Measurements from ENCODE around the gene PSMB5. TPM values are rescaled to one million over a fixed set of nuclear protein-coding genes. Genes with fewer than 3 reads are reported as not detected.

Gene PSMB5
- total and polyA plus RNA-seq, 12 donors: 55.4 to 377 (median 139) TPM

DNA sequence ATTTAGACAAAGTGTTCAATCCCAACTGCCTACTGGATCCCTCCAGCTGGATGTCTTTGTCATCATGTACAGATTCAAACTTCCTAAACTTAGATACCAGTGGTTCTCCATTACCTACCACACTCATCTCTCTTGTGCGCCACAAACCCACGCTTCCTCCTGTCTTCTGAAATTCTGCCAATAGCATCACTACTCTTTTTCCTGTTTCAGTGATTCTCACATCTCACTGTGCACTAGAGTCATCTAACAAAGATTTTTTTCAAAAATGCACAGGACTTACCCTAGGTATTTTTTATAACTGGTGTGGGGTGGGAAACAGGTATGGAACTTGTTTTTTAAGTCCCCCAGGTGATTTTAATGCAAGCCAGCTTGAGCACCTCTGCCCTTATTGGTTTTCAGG is 5.9 kb downstream of the PSMB5 start:
- DNase-seq: no peak
- no peak for TF ChIP-seq POLR2A (IDR thresholded peaks at IDR 0.05)
- TF ChIP-seq, protein P1, sequence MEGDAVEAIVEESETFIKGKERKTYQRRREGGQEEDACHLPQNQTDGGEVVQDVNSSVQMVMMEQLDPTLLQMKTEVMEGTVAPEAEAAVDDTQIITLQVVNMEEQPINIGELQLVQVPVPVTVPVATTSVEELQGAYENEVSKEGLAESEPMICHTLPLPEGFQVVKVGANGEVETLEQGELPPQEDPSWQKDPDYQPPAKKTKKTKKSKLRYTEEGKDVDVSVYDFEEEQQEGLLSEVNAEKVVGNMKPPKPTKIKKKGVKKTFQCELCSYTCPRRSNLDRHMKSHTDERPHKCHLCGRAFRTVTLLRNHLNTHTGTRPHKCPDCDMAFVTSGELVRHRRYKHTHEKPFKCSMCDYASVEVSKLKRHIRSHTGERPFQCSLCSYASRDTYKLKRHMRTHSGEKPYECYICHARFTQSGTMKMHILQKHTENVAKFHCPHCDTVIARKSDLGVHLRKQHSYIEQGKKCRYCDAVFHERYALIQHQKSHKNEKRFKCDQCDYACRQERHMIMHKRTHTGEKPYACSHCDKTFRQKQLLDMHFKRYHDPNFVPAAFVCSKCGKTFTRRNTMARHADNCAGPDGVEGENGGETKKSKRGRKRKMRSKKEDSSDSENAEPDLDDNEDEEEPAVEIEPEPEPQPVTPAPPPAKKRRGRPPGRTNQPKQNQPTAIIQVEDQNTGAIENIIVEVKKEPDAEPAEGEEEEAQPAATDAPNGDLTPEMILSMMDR (IDR thresholded peaks at IDR 0.05): no peak
- 74 to 81% (median 77%) methylated on average over 2 of the region's 2 CpGs for WGBS, 4 donors
- intact Hi-C loops (cut with DNase I): no loop called here
- Histone ChIP-seq H3K4me1 (replicated peaks in 1 of 2) (peaks cover 5 to 8% of the 10 kb centered on the region in 2 donors), H3K27me3 (no peaks in the 10 kb centered on the region), H3K4me3 (no peak overlapping the region), H3K36me3 (replicated peaks in 1 of 2) (peaks cover 0 to 65% of the 10 kb centered on the region in 2 donors), H3K9me3 (replicated peaks in 1 of 3) (no peaks in the 10 kb centered on the region), H3K27ac (no peak overlapping the region)

DNA sequence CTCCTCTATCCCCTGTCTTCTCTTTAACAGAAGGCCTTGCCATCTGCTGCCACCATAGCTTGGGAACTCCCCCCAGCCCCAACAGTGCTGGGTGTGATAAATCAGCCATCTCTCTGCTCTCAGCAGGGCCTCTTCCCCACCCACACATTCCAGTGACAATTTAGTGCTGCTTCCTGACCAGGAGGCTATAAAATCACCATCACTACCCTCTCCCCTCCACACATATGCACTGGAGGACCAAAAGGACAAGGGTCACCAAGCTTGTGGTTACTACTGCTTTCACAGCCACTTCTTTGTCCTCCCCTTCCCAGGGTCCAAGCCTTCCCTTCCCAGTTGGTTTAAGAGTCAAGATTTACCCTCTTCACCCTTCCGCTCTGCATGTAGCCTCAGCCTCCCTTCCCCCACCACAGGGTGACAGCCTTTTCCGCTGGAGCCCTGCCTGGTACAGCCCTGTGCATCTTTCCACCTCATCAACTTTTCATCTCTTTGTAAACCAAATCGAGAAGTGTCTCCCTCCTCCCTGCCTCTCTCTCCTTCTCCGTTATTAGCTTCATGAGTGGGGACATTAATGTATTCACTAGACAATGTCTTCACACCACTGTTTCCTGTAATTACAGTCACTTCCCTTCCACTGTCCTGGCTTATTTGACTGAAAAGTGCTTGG is 9.4 kb downstream of the PSMB5 start:
- DNase-seq: no peak
- WGBS, 4 donors: 69 to 86% (median 78%) methylated on average over 4 of the region's 4 CpGs
- Histone ChIP-seq H3K27me3 (no peaks in the 10 kb centered on the region), H3K4me3 (no peak overlapping the region), H3K4me1 (replicated peaks in 1 of 2) (no peaks in the 10 kb centered on the region), H3K27ac (no peak overlapping the region), H3K36me3 (replicated peaks in 1 of 2) (peaks cover 0 to 33% of the 10 kb centered on the region in 2 donors), H3K9me3 (replicated peaks in 1 of 3) (no peaks in the 10 kb centered on the region)
- TF ChIP-seq, protein P1 (IDR thresholded peaks at IDR 0.05): no peak
- TF ChIP-seq POLR2A (IDR thresholded peaks at IDR 0.05): no peak
- intact Hi-C loops (cut with DNase I): no loop called here

DNA sequence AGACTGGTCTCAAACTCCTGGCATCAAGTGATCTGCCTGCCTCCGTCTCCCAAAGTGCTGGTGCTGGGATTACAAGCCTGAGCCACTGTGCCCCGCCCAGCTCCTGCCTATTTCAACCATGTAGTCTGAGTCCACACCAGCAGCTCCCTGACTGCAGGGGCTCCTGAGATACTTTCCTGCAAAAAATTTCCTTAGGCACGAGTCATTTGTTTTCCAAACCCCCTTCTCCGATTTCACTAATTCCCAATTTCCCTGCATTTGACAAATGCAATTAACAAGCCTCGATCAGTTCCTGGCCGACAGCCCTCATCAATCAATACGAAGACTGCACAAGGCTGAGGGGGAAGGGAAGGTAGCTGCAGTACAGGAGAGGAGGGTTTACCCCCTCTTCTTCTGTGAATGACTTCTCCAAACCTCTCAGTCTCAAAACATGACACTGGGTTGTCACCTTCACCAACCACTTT is 10.1 kb downstream of the PSMB5 start:
- intact Hi-C loops (cut with DNase I): no loop called here
- no peak for DNase-seq
- no peaks in the 10 kb centered on the region for H3K4me1 ChIP-seq (replicated peaks in 1 of 2)
- TF ChIP-seq, protein P1 (IDR thresholded peaks at IDR 0.05): no peak
- TF ChIP-seq POLR2A (IDR thresholded peaks at IDR 0.05): no peak
- no peaks in the 10 kb centered on the region for H3K27me3 ChIP-seq
- no peaks in the 10 kb centered on the region for H3K9me3 ChIP-seq (replicated peaks in 1 of 3)
- H3K27ac ChIP-seq: no peak overlapping the region
- WGBS, 4 donors: 68 to 78% (median 72%) methylated on average over 7 of the region's 7 CpGs
- peaks cover 0 to 31% of the 10 kb centered on the region in 2 donors for H3K36me3 ChIP-seq (replicated peaks in 1 of 2)
- no peak overlapping the region for H3K4me3 ChIP-seq

DNA sequence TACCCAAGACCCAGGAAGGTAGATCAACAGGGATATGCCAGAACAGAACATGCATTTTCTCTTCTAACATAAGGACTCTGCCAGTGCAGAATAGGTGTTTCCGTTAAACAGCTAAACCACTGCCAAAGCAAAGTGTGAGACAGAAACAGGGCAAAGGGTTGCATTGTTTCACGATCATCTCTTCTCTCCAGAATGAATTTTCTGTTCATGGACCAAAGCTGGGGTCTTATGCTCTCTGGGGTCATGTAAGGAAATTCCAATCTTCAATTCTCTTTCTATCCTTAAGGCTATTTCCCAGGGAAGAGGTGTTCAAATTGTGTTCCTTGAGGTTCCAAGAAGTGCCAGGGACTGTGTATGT is 10.9 kb downstream of the PSMB5 start:
- intact Hi-C loops (cut with DNase I): no loop called here

More for the DNA sequence above, 10.9 kb downstream of the PSMB5 start:
- no peaks in the 10 kb centered on the region for H3K9me3 ChIP-seq (replicated peaks in 1 of 3)
- TF ChIP-seq, protein P1 (IDR thresholded peaks at IDR 0.05): no peak
- no peak for TF ChIP-seq POLR2A (IDR thresholded peaks at IDR 0.05)
- 95 to 97% (median 96%) methylated on average over 2 of the region's 2 CpGs for WGBS, 4 donors
- H3K36me3 ChIP-seq (replicated peaks in 1 of 2): peaks cover 0 to 28% of the 10 kb centered on the region in 2 donors
- DNase-seq: no peak
- no peaks in the 10 kb centered on the region for H3K27me3 ChIP-seq
- no peaks in the 10 kb centered on the region for H3K4me1 ChIP-seq (replicated peaks in 1 of 2)
- H3K4me3 ChIP-seq: no peak overlapping the region
- no peak overlapping the region for H3K27ac ChIP-seq

Measured in adrenal gland (tissue), 12 donors.